ENCODE data around the gene TTC34. TPM values are rescaled to one million over a fixed set of nuclear protein-coding genes. Genes with fewer than 3 reads are reported as not detected.

Gene TTC34
- total and polyA plus RNA-seq, 2 experiments from 2014 or later, result 0.08 to 0.35 TPM

GRCh38 chr1:2629627-2630497, 171.6 kb downstream of the TTC34 start:
- H3K27me3 ChIP-seq (ENCODE audit: insufficient read depth), result peaks cover 47% of the 10 kb centered on the region
- H3K4me1 ChIP-seq (ENCODE audit: insufficient read depth), result peaks cover 11% of the 10 kb centered on the region
- Mint-ChIP-seq H3K4me3 (peak overlapping the region; percentile 63), H3K9me3 (peaks cover 8% of the 10 kb centered on the region), H3K36me3 (ENCODE audit: low read depth) (no peaks in the 10 kb centered on the region), H3K4me1 (peaks cover 18% of the 10 kb centered on the region), H3K27ac (no peak overlapping the region), H3K27me3 (ENCODE audit: insufficient read depth, low read depth, poor library complexity) (peaks cover 53% of the 10 kb centered on the region)
- no peak overlapping the region for H3K27ac ChIP-seq (ENCODE audit: low read depth)
- DNase-seq (ENCODE audit: low spot score), result no peak
- peak overlapping the region; percentile 57; the same call in 1 of the 2 replicates for H3K4me3 ChIP-seq
- H4K20me1 ChIP-seq (replicated peaks; ENCODE audit: insufficient read depth), result no peaks in the 10 kb centered on the region
- ATAC-seq, result no peak
- no peaks in the 10 kb centered on the region for H3K9me2 ChIP-seq (ENCODE audit: insufficient read depth)
- H3K36me3 ChIP-seq (ENCODE audit: insufficient read depth), result no peaks in the 10 kb centered on the region
- no peaks in the 10 kb centered on the region for H3K79me2 ChIP-seq (replicated peaks; ENCODE audit: insufficient read depth)
- TF ChIP-seq ZNF331 (CRISPR knock-in tag; IDR thresholded peaks at IDR 0.05; ENCODE audit: low read depth) (no peak), ZNF462 (CRISPR knock-in tag; IDR thresholded peaks at IDR 0.05) (no peak), CREB1 (CRISPR knock-in tag; IDR thresholded peaks at IDR 0.05; ENCODE audit: low read depth) (no peak), EZH2 (IDR thresholded peaks at IDR 0.05; ENCODE audit: low read depth, unreplicated experiment) (no peak), REST (IDR thresholded peaks at IDR 0.05; ENCODE audit: unreplicated experiment) (no peak), POLR2AphosphoS5 (IDR thresholded peaks at IDR 0.05; ENCODE audit: low read depth) (no peak), ZNF114 (CRISPR knock-in tag; IDR thresholded peaks at IDR 0.05) (no peak), NANOG (IDR thresholded peaks at IDR 0.05; ENCODE audit: borderline replicate concordance) (no peak), ETS1 (IDR thresholded peaks at IDR 0.05) (no peak), STAT1 (IDR thresholded peaks at IDR 0.05; ENCODE audit: unreplicated experiment) (no peak), JUNB (IDR thresholded peaks at IDR 0.05; ENCODE audit: unreplicated experiment) (no peak), CTCF (conservative IDR thresholded peaks at IDR 0.05; ENCODE audit: low read depth in 2 of 2) (no peak), EZH2phosphoT487 (IDR thresholded peaks at IDR 0.05; ENCODE audit: unreplicated experiment) (no peak)
- H3K4me2 ChIP-seq, result peak overlapping the region; percentile 75
- no peak overlapping the region for H2AFZ ChIP-seq
- H3F3A ChIP-seq (replicated peaks; ENCODE audit: low read depth), result peaks cover 10% of the 10 kb centered on the region; the same call in 1 of the 2 replicates
